CD14-positive monocyte (primary cell): ENCODE data around the gene ADRB1. TPM values are rescaled to one million over a fixed set of nuclear protein-coding genes. Genes with fewer than 3 reads are reported as not detected.

Experiments
- DNase-seq, 3 donors: peaks; one replicate each; pipeline ENCODE4 v3.0.0-alpha.2; 2011 to 2022
- H2AFZ ChIP-seq: 2 replicates; pipeline ENCODE4 v1.6.0; 2012; ENCODE audit warnings: mild to moderate bottlenecking, low read depth, low read length, inconsistent platforms; ENCODE audit not compliant: insufficient read depth, poor library complexity, severe bottlenecking
- H3K27ac ChIP-seq, 2 donors: 1 replicate in 1 of 2; 2 replicates in 1 of 2; pipeline ENCODE4 v1.5.1; 2012 to 2013; ENCODE audit warnings: low read length in 2 of 2, control low read depth in 1 of 2, inconsistent platforms in 1 of 2, low read depth in 1 of 2, mild to moderate bottlenecking in 1 of 2
- H3K27me3 ChIP-seq, 2 donors: one replicate each; pipeline versions ENCODE4 v1.6.0 to v1.6.1; 2011 to 2013; ENCODE audit warnings: low read length in 2 of 2; ENCODE audit not compliant: control insufficient read depth in 2 of 2, insufficient read depth in 2 of 2
- H3K36me3 ChIP-seq, 2 donors: replicated peaks in 1 of 2; 1 replicate in 1 of 2; 2 replicates in 1 of 2; pipeline versions ENCODE4 v1.5.1 to v1.6.1; 2012 to 2013; ENCODE audit warnings: low read length in 2 of 2, control low read depth in 1 of 2, inconsistent platforms in 1 of 2, mild to moderate bottlenecking in 1 of 2; ENCODE audit not compliant: insufficient read depth in 2 of 2, control insufficient read depth in 1 of 2
- H3K4me1 ChIP-seq, 2 donors: 1 replicate in 1 of 2; 2 replicates in 1 of 2; pipeline versions ENCODE4 v1.5.1 to v1.6.1; 2012 to 2013; ENCODE audit warnings: low read length in 2 of 2, control low read depth in 1 of 2, inconsistent platforms in 1 of 2, mild to moderate bottlenecking in 1 of 2, moderate library complexity in 1 of 2; ENCODE audit not compliant: insufficient read depth in 2 of 2, control insufficient read depth in 1 of 2
- H3K4me2 ChIP-seq: replicated peaks from 2 replicates; pipeline ENCODE3; 2012; ENCODE audit warnings: low read length, moderate library complexity, mild to moderate bottlenecking; ENCODE audit not compliant: poor library complexity, severe bottlenecking; ENCODE audit errors: extremely low read depth
- H3K4me3 ChIP-seq, 3 experiments: fragments of 200-600 bp in 1 of 3; sonication (generic) in 1 of 3; replicated peaks in 1 of 3; 1 replicate in 2 of 3; 2 replicates in 1 of 3; pipeline ENCODE4 v1.5.1; 2011 to 2013; ENCODE audit warnings: low read length in 3 of 3, mild to moderate bottlenecking in 3 of 3, control low read depth in 2 of 3, low read depth in 2 of 3, inconsistent platforms in 1 of 3, moderate library complexity in 1 of 3
- H3K79me2 ChIP-seq: 2 replicates; pipeline ENCODE4 v1.6.0; 2012; ENCODE audit warnings: mild to moderate bottlenecking, control low read depth, inconsistent platforms, low read length, moderate library complexity; ENCODE audit not compliant: insufficient read depth
- H3K9ac ChIP-seq: 2 replicates; pipeline ENCODE4 v1.6.0; 2017; ENCODE audit warnings: low read length, mild to moderate bottlenecking; ENCODE audit not compliant: insufficient read depth, poor library complexity, severe bottlenecking
- H3K9me3 ChIP-seq, 2 donors: replicated peaks in 1 of 2; 1 replicate in 1 of 2; 2 replicates in 1 of 2; pipeline versions ENCODE4 v1.5.1 to v1.6.1; 2012 to 2013; ENCODE audit warnings: low read length in 2 of 2, control low read depth in 1 of 2; ENCODE audit not compliant: control insufficient read depth in 1 of 2, insufficient read depth in 1 of 2
- H4K20me1 ChIP-seq: 2 replicates; pipeline ENCODE4 v1.6.0; 2012; ENCODE audit warnings: mild to moderate bottlenecking, low read length, control low read depth, moderate library complexity; ENCODE audit not compliant: insufficient read depth
- H3K27ac Mint-ChIP-seq, 7 donors: one replicate each; pipeline ENCODE4 v1.8.0; 2020; ENCODE audit warnings: mild to moderate bottlenecking in 7 of 7, mixed read lengths in 7 of 7, moderate library complexity in 6 of 7, inconsistent platforms in 2 of 7
- H3K27me3 Mint-ChIP-seq, 3 donors: one replicate each; pipeline ENCODE4 v1.8.0; 2021 to 2022; ENCODE audit warnings: low read depth in 3 of 3, mild to moderate bottlenecking in 3 of 3, mixed read lengths in 3 of 3, moderate library complexity in 3 of 3, inconsistent platforms in 1 of 3
- H3K36me3 Mint-ChIP-seq, 2 donors: one replicate each; pipeline ENCODE4 v1.8.0; 2020; ENCODE audit warnings: mixed read lengths in 2 of 2, inconsistent platforms in 1 of 2, mild to moderate bottlenecking in 1 of 2
- H3K4me1 Mint-ChIP-seq: one replicate; pipeline ENCODE4 v1.8.0; 2020; ENCODE audit warnings: mild to moderate bottlenecking, mixed read lengths
- H3K4me3 Mint-ChIP-seq, 2 donors: one replicate each; pipeline ENCODE4 v1.8.0; 2020; ENCODE audit warnings: mild to moderate bottlenecking in 2 of 2, mixed read lengths in 2 of 2, moderate library complexity in 1 of 2
- H3K9me3 Mint-ChIP-seq, 7 donors: one replicate each; pipeline ENCODE4 v1.8.0; 2020 to 2022; ENCODE audit warnings: mixed read lengths in 7 of 7, mild to moderate bottlenecking in 6 of 7, moderate library complexity in 6 of 7, inconsistent platforms in 2 of 7
- WGBS: methylation state at CpG from one replicate; pipeline ENCODE4 v1.1.5; 2013; ENCODE audit warnings: missing lambda C conversion rate; ENCODE audit not compliant: insufficient coverage; 5-methylcytosine and 5-hydroxymethylcytosine counted together
- intact Hi-C, 2 donors: fragments of 100-400 bp; cut with micrococcal nuclease; formaldehyde crosslinking; loops; one replicate each; pipeline versions ENCODE4 v1.15.0 to v1.15.1; 2023
- polyA plus RNA-seq, 3 donors: library from polyadenylated mRNA; depleted of rRNA in 1 of 3; unstranded in 2 of 3; stranded (reverse) in 1 of 3; fragments of 300-500 nt in 2 of 3; fragments of >200 nt in 1 of 3; fragmentation: Illumina TruSeq in 2 of 3; gene quantifications; 1 replicate in 2 of 3; 2 replicates in 1 of 3; pipeline ENCODE4 v1.2.3, GENCODE V29; 2012 to 2021
- TF ChIP-seq, protein P1 (sequence below): fragments of 200-600 bp; IDR thresholded peaks from one replicate; pipeline ENCODE4 v1.8.0; 2022; ENCODE audit warnings: antibody characterized with exemption, mild to moderate bottlenecking

Gene ADRB1
- polyA plus RNA-seq, 3 donors: 0.05 to 3.4 TPM; not detected in 1

GRCh38 chr10:114022766-114023597 is 20.7 kb upstream of the ADRB1 start:
- Mint-ChIP-seq H3K27ac (no peak overlapping the region), H3K4me1 (peaks cover 62% of the 10 kb centered on the region), H3K9me3 (peaks cover 0 to 2% (median 0%) of the 10 kb centered on the region in 7 donors), H3K36me3 (no peaks in the 10 kb centered on the region), H3K27me3 (peaks cover under 1 to 10% (median 4%) of the 10 kb centered on the region in 3 donors), H3K4me3 (no peak overlapping the region)
- H3K36me3 ChIP-seq: no peaks in the 10 kb centered on the region
- no peaks in the 10 kb centered on the region for H3K79me2 ChIP-seq
- TF ChIP-seq, protein P1, sequence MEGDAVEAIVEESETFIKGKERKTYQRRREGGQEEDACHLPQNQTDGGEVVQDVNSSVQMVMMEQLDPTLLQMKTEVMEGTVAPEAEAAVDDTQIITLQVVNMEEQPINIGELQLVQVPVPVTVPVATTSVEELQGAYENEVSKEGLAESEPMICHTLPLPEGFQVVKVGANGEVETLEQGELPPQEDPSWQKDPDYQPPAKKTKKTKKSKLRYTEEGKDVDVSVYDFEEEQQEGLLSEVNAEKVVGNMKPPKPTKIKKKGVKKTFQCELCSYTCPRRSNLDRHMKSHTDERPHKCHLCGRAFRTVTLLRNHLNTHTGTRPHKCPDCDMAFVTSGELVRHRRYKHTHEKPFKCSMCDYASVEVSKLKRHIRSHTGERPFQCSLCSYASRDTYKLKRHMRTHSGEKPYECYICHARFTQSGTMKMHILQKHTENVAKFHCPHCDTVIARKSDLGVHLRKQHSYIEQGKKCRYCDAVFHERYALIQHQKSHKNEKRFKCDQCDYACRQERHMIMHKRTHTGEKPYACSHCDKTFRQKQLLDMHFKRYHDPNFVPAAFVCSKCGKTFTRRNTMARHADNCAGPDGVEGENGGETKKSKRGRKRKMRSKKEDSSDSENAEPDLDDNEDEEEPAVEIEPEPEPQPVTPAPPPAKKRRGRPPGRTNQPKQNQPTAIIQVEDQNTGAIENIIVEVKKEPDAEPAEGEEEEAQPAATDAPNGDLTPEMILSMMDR: no peak
- 94% methylated on average over 2 of the region's 7 CpGs for WGBS
- no peaks in the 10 kb centered on the region for H3K9me3 ChIP-seq
- H4K20me1 ChIP-seq: no peaks in the 10 kb centered on the region
- H2AFZ ChIP-seq: no peak overlapping the region
- intact Hi-C loops: loop anchor here in 1 of 2 donors (5.0 kb wide), 1 partner anchor 39 kb away; no protein-coding TSS in a partner anchor
- no peak for DNase-seq
- H3K27me3 ChIP-seq: no peaks in the 10 kb centered on the region
- no peak overlapping the region for H3K4me3 ChIP-seq
- no peak overlapping the region for H3K27ac ChIP-seq
- no peak overlapping the region for H3K4me2 ChIP-seq
- H3K9ac ChIP-seq: no peak overlapping the region
- H3K4me1 ChIP-seq: peaks cover 47 to 66% of the 10 kb centered on the region in 2 donors

DNA sequence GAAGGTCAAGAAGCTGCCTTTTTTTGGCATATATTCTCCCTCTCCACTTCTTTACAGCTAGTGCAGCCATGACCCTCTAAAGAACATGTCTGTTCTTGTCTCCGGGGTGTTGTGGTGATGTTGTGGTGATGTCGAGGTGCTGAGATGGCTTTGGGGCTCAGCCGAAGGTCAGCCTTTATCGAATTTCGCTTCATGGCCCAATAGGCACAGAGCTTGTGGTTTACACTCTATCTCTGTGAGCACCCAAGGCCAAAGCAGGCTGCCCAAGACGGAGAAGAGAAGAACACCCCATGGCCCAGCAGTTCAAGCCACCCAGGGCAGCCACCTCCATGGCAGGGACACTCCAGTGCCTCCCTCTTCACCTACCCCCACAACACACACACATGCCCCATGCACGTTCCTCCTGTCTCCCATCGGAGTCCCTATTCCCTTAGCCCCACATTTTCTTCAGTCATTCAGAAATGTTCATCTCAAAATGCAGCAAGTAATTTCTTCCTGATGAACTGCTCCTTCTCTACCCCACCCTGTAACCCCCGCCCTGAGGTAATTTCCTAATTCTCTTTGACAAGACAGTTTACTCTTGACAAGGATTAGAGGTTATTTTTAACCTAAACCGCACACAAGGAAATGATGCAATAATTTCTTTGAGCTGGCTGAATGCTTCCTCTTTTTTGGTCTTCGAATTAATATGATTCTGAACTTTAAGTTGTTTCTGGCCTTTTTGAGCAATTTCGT is 18.6 kb upstream of the ADRB1 start:
- Histone ChIP-seq H2AFZ (no peak overlapping the region), H3K9ac (no peak overlapping the region), H3K4me1 (peaks cover 47 to 71% of the 10 kb centered on the region in 2 donors), H3K27ac (peak overlapping the region; percentile 63 to 67), H3K36me3 (no peaks in the 10 kb centered on the region), H4K20me1 (no peaks in the 10 kb centered on the region), H3K27me3 (no peaks in the 10 kb centered on the region), H3K4me3 (peak overlapping the region in 2 of 3 experiments; percentile 31 to 63), H3K4me2 (peak overlapping the region; percentile 65), H3K79me2 (no peaks in the 10 kb centered on the region), H3K9me3 (no peaks in the 10 kb centered on the region)
- Mint-ChIP-seq H3K27me3 (peaks cover 0 to 5% (median 4%) of the 10 kb centered on the region in 3 donors), H3K27ac (peak overlapping the region; percentile 80 to 97 (median 94)), H3K9me3 (peaks cover 0 to 2% (median 0%) of the 10 kb centered on the region in 7 donors), H3K4me3 (peak overlapping the region; percentile 69 to 83), H3K4me1 (peaks cover 73% of the 10 kb centered on the region), H3K36me3 (peaks cover 0 to 2% of the 10 kb centered on the region in 2 donors)
- TF ChIP-seq, protein P1: no peak
- WGBS: 16% methylated on average over 7 of the region's 12 CpGs
- peak; percentile 84 to 97 (median 94) for DNase-seq
- intact Hi-C loops: loop anchor here in 1 of 2 donors (5.0 kb wide), 2 partner anchors 33 to 37 kb away; no protein-coding TSS in a partner anchor
